ENCODE results near the gene TSHZ1.

GRCh38 chr18:75275226-75275625, 64.6 kb downstream of the TSHZ1 start:
- TF ChIP-seq, protein P1, sequence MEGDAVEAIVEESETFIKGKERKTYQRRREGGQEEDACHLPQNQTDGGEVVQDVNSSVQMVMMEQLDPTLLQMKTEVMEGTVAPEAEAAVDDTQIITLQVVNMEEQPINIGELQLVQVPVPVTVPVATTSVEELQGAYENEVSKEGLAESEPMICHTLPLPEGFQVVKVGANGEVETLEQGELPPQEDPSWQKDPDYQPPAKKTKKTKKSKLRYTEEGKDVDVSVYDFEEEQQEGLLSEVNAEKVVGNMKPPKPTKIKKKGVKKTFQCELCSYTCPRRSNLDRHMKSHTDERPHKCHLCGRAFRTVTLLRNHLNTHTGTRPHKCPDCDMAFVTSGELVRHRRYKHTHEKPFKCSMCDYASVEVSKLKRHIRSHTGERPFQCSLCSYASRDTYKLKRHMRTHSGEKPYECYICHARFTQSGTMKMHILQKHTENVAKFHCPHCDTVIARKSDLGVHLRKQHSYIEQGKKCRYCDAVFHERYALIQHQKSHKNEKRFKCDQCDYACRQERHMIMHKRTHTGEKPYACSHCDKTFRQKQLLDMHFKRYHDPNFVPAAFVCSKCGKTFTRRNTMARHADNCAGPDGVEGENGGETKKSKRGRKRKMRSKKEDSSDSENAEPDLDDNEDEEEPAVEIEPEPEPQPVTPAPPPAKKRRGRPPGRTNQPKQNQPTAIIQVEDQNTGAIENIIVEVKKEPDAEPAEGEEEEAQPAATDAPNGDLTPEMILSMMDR (conservative IDR thresholded peaks at IDR 0.05; ENCODE audit: low read length), result no peak
- no peak for TF ChIP-seq EZH2phosphoT487 (IDR thresholded peaks at IDR 0.05; ENCODE audit: borderline replicate concordance)
